Skin of body (tissue), 2 donors: Measurements from ENCODE around the gene ANKHD1. TPM values are rescaled to one million over a fixed set of nuclear protein-coding genes. Genes with fewer than 3 reads are reported as not detected.
"Not testable (repeated sequence)": the region's sequence is repeated elsewhere in the genome, so short reads cannot be mapped to it uniquely, and the experiment has no call there.

Experiments used
- DNase-seq: peaks from one replicate; lab custom pipeline; 2025; lab: John Stamatoyannopoulos, UW
- total RNA-seq: library from RNA; depleted of rRNA; stranded (reverse); fragments of >200 nt; gene quantifications from one replicate; pipeline ENCODE4 v1.2.3, GENCODE V29; 2014

Gene ANKHD1
- total RNA-seq, 1 donor from 2014 or later, result 132 TPM

GRCh38 chr5:140564196-140565023 lies 162.8 kb downstream of the ANKHD1 start, which contains the start of the genes APBB3 and SLC35A4:
APBB3 (minus strand) TSS chr5:140564598; CDS start chr5:140564245, 353 bp downstream.
SLC35A4 (plus strand) TSS chr5:140564828; CDS start chr5:140567170, 2,342 bp downstream.
- peak; percentile 99 for DNase-seq

- DNase-seq, result peak; percentile 9
Observed at GRCh38 chr5:140565024-140565779, 163.6 kb downstream of the ANKHD1 start.

GRCh38 chr5:140565780-140566095 lies 164.1 kb downstream of the ANKHD1 start:
- no peak for DNase-seq

GRCh38 chr5:140566665-140567064 lies 165.0 kb downstream of the ANKHD1 start:
- DNase-seq, result no peak

GRCh38 chr5:140567136-140567818 lies 165.6 kb downstream of the ANKHD1 start:
- DNase-seq, result no peak

GRCh38 chr5:140567871-140568270 lies 166.2 kb downstream of the ANKHD1 start:
- no peak for DNase-seq

GRCh38 chr5:140568443-140569063 lies 166.9 kb downstream of the ANKHD1 start:
- DNase-seq, result no peak

GRCh38 chr5:140569197-140569596 lies 167.6 kb downstream of the ANKHD1 start:
- DNase-seq, result no peak

- no peak for DNase-seq
Observed at GRCh38 chr5:140570058-140570457, 168.4 kb downstream of the ANKHD1 start.

GRCh38 chr5:140570488-140570887 lies 168.9 kb downstream of the ANKHD1 start:
- DNase-seq, result no peak

GRCh38 chr5:140571105-140571504 lies 169.5 kb downstream of the ANKHD1 start:
- no peak for DNase-seq

GRCh38 chr5:140573683-140574082 lies 172.1 kb downstream of the ANKHD1 start:
- no peak for DNase-seq

GRCh38 chr5:140574165-140574564 lies 172.5 kb downstream of the ANKHD1 start:
- no peak for DNase-seq

GRCh38 chr5:140575309-140575708 lies 173.7 kb downstream of the ANKHD1 start:
- DNase-seq, result no peak

GRCh38 chr5:140576776-140577201 lies 175.2 kb downstream of the ANKHD1 start:
- no peak for DNase-seq

- DNase-seq, result not testable (repeated sequence)
Observed at GRCh38 chr5:140579188-140579747, 177.6 kb downstream of the ANKHD1 start.

- DNase-seq, result no peak
Observed at GRCh38 chr5:140587495-140587894, 185.9 kb downstream of the ANKHD1 start.

- DNase-seq, result peak; percentile 27
Observed at GRCh38 chr5:140588311-140589070, 186.9 kb downstream of the ANKHD1 start.
